Lung (tissue), 12 donors: ENCODE results near the gene NUP210. TPM values are rescaled to one million over a fixed set of nuclear protein-coding genes. Genes with fewer than 3 reads are reported as not detected.

Experiments used
- ATAC-seq: fragments of 200-7000 bp; cut with Tn5 transposase; one replicate; pipeline ENCODE4 v1.9.1; 2020; ENCODE audit warnings: moderate number of reproducible peaks; ENCODE audit not compliant: insufficient read depth, low FRiP score
- DNase-seq, 3 donors: peaks; one replicate each; pipeline ENCODE4 v3.0.0-alpha.2; 2013 to 2017
- H3K27ac ChIP-seq, 2 donors: one replicate each; pipeline ENCODE4 v1.5.1; 2013; ENCODE audit warnings: mild to moderate bottlenecking in 2 of 2, moderate library complexity in 2 of 2, control low read depth in 1 of 2, inconsistent platforms in 1 of 2, low read depth in 1 of 2, low read length in 1 of 2
- H3K27me3 ChIP-seq, 3 donors: one replicate each; pipeline ENCODE4 v1.5.1; 2013; ENCODE audit warnings: low read length in 2 of 3; ENCODE audit not compliant: control insufficient read depth in 3 of 3, insufficient read depth in 3 of 3
- H3K36me3 ChIP-seq, 4 donors: one replicate each; pipeline ENCODE4 v1.5.1; 2013; ENCODE audit warnings: low read length in 4 of 4, mild to moderate bottlenecking in 1 of 4, moderate library complexity in 1 of 4; ENCODE audit not compliant: control insufficient read depth in 4 of 4, insufficient read depth in 4 of 4
- H3K4me1 ChIP-seq, 5 donors: one replicate each; pipeline ENCODE4 v1.5.1; 2013; ENCODE audit warnings: low read length in 5 of 5, mild to moderate bottlenecking in 2 of 5, moderate library complexity in 1 of 5; ENCODE audit not compliant: control insufficient read depth in 5 of 5, insufficient read depth in 5 of 5
- H3K4me3 ChIP-seq: one replicate; pipeline ENCODE4 v1.5.1; 2013; ENCODE audit warnings: mild to moderate bottlenecking, control low read depth, moderate library complexity
- H3K9ac ChIP-seq, 2 donors: one replicate each; pipeline ENCODE4 v1.5.1; 2013; ENCODE audit warnings: low read length in 2 of 2, control low read depth in 1 of 2; ENCODE audit not compliant: insufficient read depth in 1 of 2
- H3K9me3 ChIP-seq, 4 donors: one replicate each; pipeline ENCODE4 v1.5.1; 2013; ENCODE audit warnings: low read length in 3 of 4, mild to moderate bottlenecking in 1 of 4, moderate library complexity in 1 of 4; ENCODE audit not compliant: control insufficient read depth in 4 of 4, insufficient read depth in 3 of 4
- CTCF ChIP-seq: IDR thresholded peaks from 2 replicates; pipeline ENCODE4 v1.5.1; 2012; ENCODE audit warnings: mild to moderate bottlenecking; ENCODE audit errors: control extremely low read depth, extremely low read depth
- WGBS, 2 donors: extraction: QIAGEN DNeasy Blood & Tissue Kit; methylation state at CpG; one replicate each; pipeline ENCODE4 v1.1.7; 2013; 5-methylcytosine and 5-hydroxymethylcytosine counted together
- polyA plus RNA-seq, 2 donors: library from polyadenylated mRNA; stranded (reverse); fragments of 200-250 nt; gene quantifications; one replicate each; pipeline ENCODE4 v1.2.1, GENCODE V29; 2013
- total RNA-seq, 2 donors: library from RNA; depleted of rRNA in 1 of 2; stranded (reverse); fragments of >200 nt in 1 of 2; gene quantifications; one replicate each; pipeline ENCODE4 v1.2.1, GENCODE V29; 2014 to 2021
- donor health status: control.
- donor health status: control.
- donor health status: Bipolar disorder and iron deficiency.
- donor health status: healthy.
- donor health status: DM: yes; HTN: yes; CAD: no.

The NUP210 gene
- total and polyA plus RNA-seq, 4 donors: 5.4 to 20.4 (median 10.5) TPM

GRCh38 chr3:13280811-13281506 is 139.2 kb downstream of the NUP210 start:
- DNase-seq (peak in 1 of 3 donors; percentile 9), ATAC-seq (no peak)
- no peak for TF ChIP-seq CTCF
- no peak overlapping the region for H3K9ac ChIP-seq
- H3K4me1 ChIP-seq: peaks cover 0 to 21% (median 7%) of the 10 kb centered on the region in 5 donors
- H3K27me3 ChIP-seq: peaks cover 6 to 35% (median 25%) of the 10 kb centered on the region in 3 donors
- no peaks in the 10 kb centered on the region for H3K36me3 ChIP-seq
- WGBS, 2 donors: 53 to 57% methylated on average over 19 of the region's 19 CpGs
- peak overlapping the region; percentile 10 to 17 for H3K27ac ChIP-seq
- peaks cover 0 to 16% (median 7%) of the 10 kb centered on the region in 4 donors for H3K9me3 ChIP-seq
- no peak overlapping the region for H3K4me3 ChIP-seq

- peaks cover 6 to 35% (median 25%) of the 10 kb centered on the region in 3 donors for H3K27me3 ChIP-seq
- H3K36me3 ChIP-seq: no peaks in the 10 kb centered on the region
- no peak overlapping the region for H3K4me3 ChIP-seq
- H3K27ac ChIP-seq: no peak overlapping the region
- H3K4me1 ChIP-seq: peaks cover 0 to 21% (median 7%) of the 10 kb centered on the region in 5 donors
- no peak for TF ChIP-seq CTCF
- WGBS, 2 donors: 92 to 94% methylated on average over 8 of the region's 8 CpGs
- DNase-seq (no peak), ATAC-seq (no peak)
- H3K9ac ChIP-seq: no peak overlapping the region
- H3K9me3 ChIP-seq: peaks cover 0 to 14% (median 7%) of the 10 kb centered on the region in 4 donors
Measured at GRCh38 chr3:13280122-13280790, 139.9 kb downstream of the NUP210 start.

GRCh38 chr3:13279532-13279910 is 140.6 kb downstream of the NUP210 start:
- H3K27ac ChIP-seq: no peak overlapping the region
- H3K9me3 ChIP-seq: peaks cover 0 to 8% (median 5%) of the 10 kb centered on the region in 4 donors
- 85 to 94% methylated on average over 6 of the region's 6 CpGs for WGBS, 2 donors
- H3K36me3 ChIP-seq: no peaks in the 10 kb centered on the region
- H3K4me3 ChIP-seq: no peak overlapping the region
- ATAC-seq (no peak), DNase-seq (peak in 1 of 3 donors; percentile 11)
- peaks cover 0 to 35% (median 20%) of the 10 kb centered on the region in 3 donors for H3K27me3 ChIP-seq
- H3K9ac ChIP-seq: no peak overlapping the region
- H3K4me1 ChIP-seq: peaks cover 0 to 21% (median 7%) of the 10 kb centered on the region in 5 donors
- no peak for TF ChIP-seq CTCF
